HCT116 (cell line): Measurements from ENCODE around the gene TNIK. TPM values are rescaled to one million over a fixed set of nuclear protein-coding genes. Genes with fewer than 3 reads are reported as not detected.

ENCODE experiments used
- ATAC-seq: fragments of 200-7000 bp; cut with Tn5 transposase; 2 replicates; pipeline ENCODE4 v1.9.1; 2020; ENCODE audit warnings: mild to moderate bottlenecking, moderate library complexity
- BruUV-seq: library from RNA; stranded (reverse); fragments of 400-500 nt; replicated peaks from 2 replicates; lab custom pipeline; 2021; lab: Mats Ljungman, UMichigan
- CTCF ChIA-PET: fragments of 300-600 bp; sonication (Branson Sonifier 250); formaldehyde crosslinking; loops from one replicate; lab custom pipeline; 2021; ENCODE audit warnings: antibody characterized with exemption; lab: Charles Lee
- POLR2A ChIA-PET: fragments of 300-600, 350-600 bp; sonication (Branson Sonifier 250); formaldehyde crosslinking; loops from one replicate; lab custom pipeline; 2021; ENCODE audit warnings: antibody characterized with exemption; lab: Charles Lee
- RAD21 ChIA-PET, 2 experiments: fragments of 300-600 bp; sonication (Branson Sonifier 250); formaldehyde crosslinking; loops; one replicate each; lab custom pipeline; 2023; ENCODE audit warnings: low total read pairs in 2 of 2; ENCODE audit not compliant: uncharacterized antibody in 2 of 2, unreplicated experiment in 2 of 2, low non-redundant PET in 1 of 2; lab: Charles Lee
- DNase-seq: peaks from one replicate; pipeline ENCODE4 v3.0.0-alpha.2; 2010; ENCODE audit warnings: low read depth, low spot score
- H2AFZ ChIP-seq: fragments of 200-600 bp; shearing (Covaris generic), sonication (generic); 2 replicates; pipeline ENCODE4 v1.6.1; 2017; ENCODE audit warnings: low read depth, mixed run types, mixed read lengths, antibody characterized with exemption, low read length; ENCODE audit not compliant: poor library complexity, severe bottlenecking
- H3K27ac ChIP-seq: 2 replicates; pipeline ENCODE4 v1.5.1; 2012; ENCODE audit warnings: low read depth, low read length
- H3K27me3 ChIP-seq: fragments of 200-600 bp; sonication (generic); 2 replicates; pipeline ENCODE4 v1.6.1; 2016; ENCODE audit warnings: mixed run types, low read length, mixed read lengths; ENCODE audit not compliant: insufficient read depth
- H3K36me3 ChIP-seq, 2 experiments: fragments of 200-500 bp in 1 of 2; fragments of 200-600 bp in 1 of 2; sonication (Bioruptor generic) in 1 of 2; sonication (generic) in 1 of 2; 2 replicates each; pipeline versions ENCODE4 v1.5.1 to v1.6.1; 2014 to 2016; ENCODE audit warnings: low read length in 2 of 2, inconsistent platforms in 1 of 2, mixed read lengths in 1 of 2, mixed run types in 1 of 2; ENCODE audit not compliant: insufficient read depth in 2 of 2, control insufficient read depth in 1 of 2
- H3K4me1 ChIP-seq, 2 experiments: fragments of 200-600 bp in 1 of 2; sonication (generic) in 1 of 2; 2 replicates each; pipeline versions ENCODE4 v1.5.1 to v1.6.1; 2012 to 2017; ENCODE audit warnings: low read length in 2 of 2, inconsistent platforms in 1 of 2, mild to moderate bottlenecking in 1 of 2, mixed read lengths in 1 of 2, mixed run types in 1 of 2, moderate library complexity in 1 of 2; ENCODE audit not compliant: insufficient read depth in 2 of 2, control insufficient read depth in 1 of 2
- H3K4me2 ChIP-seq: fragments of 200-600 bp; sonication (generic); 2 replicates; pipeline ENCODE4 v1.6.1; 2017; ENCODE audit warnings: mixed run types, low read length, mixed read lengths
- H3K4me3 ChIP-seq, 2 experiments: fragments of 200-600 bp in 1 of 2; sonication (generic) in 1 of 2; replicated peaks in 1 of 2; 2 replicates each; pipeline ENCODE4 v1.5.1; 2011 to 2016; ENCODE audit warnings: low read length in 2 of 2, control low read depth in 1 of 2, low read depth in 1 of 2, mild to moderate bottlenecking in 1 of 2, mixed read lengths in 1 of 2, mixed run types in 1 of 2
- H3K79me2 ChIP-seq: fragments of 200-600 bp; sonication (generic); 2 replicates; pipeline ENCODE4 v1.6.1; 2017; ENCODE audit warnings: mild to moderate bottlenecking, mixed run types, low read length, moderate library complexity, mixed read lengths; ENCODE audit not compliant: insufficient read depth
- H3K9ac ChIP-seq: fragments of 200-600 bp; sonication (generic); 2 replicates; pipeline ENCODE4 v1.6.1; 2016; ENCODE audit warnings: low read length, mixed read lengths
- H3K9me2 ChIP-seq: fragments of 200-600 bp; sonication (generic), shearing (Covaris generic); 2 replicates; pipeline ENCODE4 v1.6.1; 2017; ENCODE audit warnings: mixed run types, mild to moderate bottlenecking, moderate library complexity; ENCODE audit not compliant: insufficient read depth
- H3K9me3 ChIP-seq, 2 experiments: fragments of 200-500 bp in 1 of 2; fragments of 200-600 bp in 1 of 2; sonication (Bioruptor generic) in 1 of 2; sonication (generic) in 1 of 2; 2 replicates each; pipeline ENCODE4 v1.6.1; 2014 to 2017; ENCODE audit warnings: low read length in 2 of 2, mixed read lengths in 2 of 2, inconsistent platforms in 1 of 2, low read depth in 1 of 2, mild to moderate bottlenecking in 1 of 2, mixed run types in 1 of 2, moderate library complexity in 1 of 2; ENCODE audit not compliant: control insufficient read depth in 1 of 2, insufficient read depth in 1 of 2
- H4K20me1 ChIP-seq: fragments of 200-600 bp; sonication (generic), shearing (Covaris generic); 2 replicates; pipeline ENCODE4 v1.6.1; 2017; ENCODE audit warnings: mixed run types, mild to moderate bottlenecking, moderate library complexity; ENCODE audit not compliant: insufficient read depth
- POLR2A ChIP-seq: IDR thresholded peaks from 2 replicates; pipeline ENCODE4 v1.7.0; 2011; ENCODE audit warnings: borderline replicate concordance; ENCODE audit not compliant: insufficient read depth, insufficient read length; ENCODE audit errors: extremely low read depth
- SP1 ChIP-seq: IDR thresholded peaks from 2 replicates; pipeline ENCODE4 v1.6.1; 2012; ENCODE audit warnings: low read depth
- SRF ChIP-seq: IDR thresholded peaks from 2 replicates; pipeline ENCODE4 v1.6.1; 2012; ENCODE audit warnings: low read depth
- YY1 ChIP-seq: IDR thresholded peaks from 2 replicates; pipeline ENCODE4 v1.6.1; 2011; ENCODE audit warnings: low read length, low read depth, moderate library complexity, mild to moderate bottlenecking; ENCODE audit not compliant: insufficient replicate concordance; ENCODE audit errors: extremely low read depth
- ZNF274 ChIP-seq: fragments of 200-500 bp; sonication (Bioruptor generic); IDR thresholded peaks from 2 replicates; pipeline ENCODE4 v1.6.1; 2014; ENCODE audit warnings: mild to moderate bottlenecking, low read depth, low read length, inconsistent platforms
- intact Hi-C: fragments of 100-400 bp; cut with micrococcal nuclease; formaldehyde crosslinking; loops from 2 replicates; pipeline ENCODE4 v1.10.0; 2022
- total RNA-seq: library from RNA; stranded (reverse); gene quantifications from one replicate; pipeline ENCODE4 v1.2.1, GENCODE V29; 2021; ENCODE audit not compliant: unreplicated experiment
- TF ChIP-seq, protein P1 (sequence below): IDR thresholded peaks from 2 replicates; pipeline ENCODE4 v1.6.1; 2011; ENCODE audit warnings: mild to moderate bottlenecking, low read length, moderate library complexity; ENCODE audit not compliant: insufficient replicate concordance; ENCODE audit errors: extremely low read depth
- TF ChIP-seq, protein P2 (sequence below): IDR thresholded peaks from 2 replicates; pipeline ENCODE4 v1.6.1; 2012

The TNIK gene
- total RNA-seq, 1 experiment from 2014 or later = 24.1 TPM

DNA sequence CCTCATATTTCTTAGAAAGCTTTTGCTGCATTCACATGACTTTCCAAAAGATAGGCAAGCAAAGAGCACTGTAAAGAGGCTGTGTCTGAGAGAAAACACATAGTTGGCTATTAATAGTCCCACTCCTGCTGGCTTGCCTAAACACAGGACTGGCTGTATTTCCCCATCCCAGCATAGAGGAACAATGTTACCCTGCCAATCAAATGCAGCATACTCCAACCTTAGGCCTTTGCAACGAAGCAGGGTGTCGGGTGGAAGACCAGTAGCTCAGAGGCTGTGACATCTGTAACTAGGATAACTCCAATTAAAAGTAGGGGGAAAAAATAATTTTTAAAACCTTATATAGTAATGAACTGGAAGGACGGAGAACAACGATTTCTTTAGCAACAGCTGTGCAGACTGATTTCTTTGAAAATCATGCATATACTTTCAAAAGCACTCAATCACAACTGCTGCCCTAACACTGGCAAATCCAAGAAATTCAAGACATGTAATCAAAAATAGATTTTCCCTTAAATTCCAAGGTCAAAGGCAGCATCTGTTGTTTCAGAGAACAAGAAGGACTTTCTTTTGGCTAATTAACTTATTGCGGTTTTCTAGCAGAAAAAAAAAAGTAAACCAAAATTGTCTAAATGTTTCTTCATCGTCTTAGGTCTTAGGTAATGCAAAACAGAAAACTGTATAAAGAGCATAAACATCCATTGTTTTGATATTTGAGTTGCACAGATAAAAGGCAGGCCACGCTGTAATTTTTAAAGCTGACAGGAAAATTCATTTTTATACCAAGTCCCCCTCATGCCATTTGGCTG is 139.3 kb downstream of the TNIK start:
- CTCF ChIA-PET = no interaction called here
- no peak overlapping the region for H3K9ac ChIP-seq
- no peak overlapping the region for H3K4me2 ChIP-seq
- RAD21 ChIA-PET = no interaction called here
- no peak overlapping the region for H2AFZ ChIP-seq
- H3K9me3 ChIP-seq = no peaks in the 10 kb centered on the region
- no TSS peak for BruUV-seq
- no peaks in the 10 kb centered on the region for H3K27me3 ChIP-seq
- POLR2A ChIA-PET = no interaction called here
- TF ChIP-seq SRF = no peak
- TF ChIP-seq, protein P1, sequence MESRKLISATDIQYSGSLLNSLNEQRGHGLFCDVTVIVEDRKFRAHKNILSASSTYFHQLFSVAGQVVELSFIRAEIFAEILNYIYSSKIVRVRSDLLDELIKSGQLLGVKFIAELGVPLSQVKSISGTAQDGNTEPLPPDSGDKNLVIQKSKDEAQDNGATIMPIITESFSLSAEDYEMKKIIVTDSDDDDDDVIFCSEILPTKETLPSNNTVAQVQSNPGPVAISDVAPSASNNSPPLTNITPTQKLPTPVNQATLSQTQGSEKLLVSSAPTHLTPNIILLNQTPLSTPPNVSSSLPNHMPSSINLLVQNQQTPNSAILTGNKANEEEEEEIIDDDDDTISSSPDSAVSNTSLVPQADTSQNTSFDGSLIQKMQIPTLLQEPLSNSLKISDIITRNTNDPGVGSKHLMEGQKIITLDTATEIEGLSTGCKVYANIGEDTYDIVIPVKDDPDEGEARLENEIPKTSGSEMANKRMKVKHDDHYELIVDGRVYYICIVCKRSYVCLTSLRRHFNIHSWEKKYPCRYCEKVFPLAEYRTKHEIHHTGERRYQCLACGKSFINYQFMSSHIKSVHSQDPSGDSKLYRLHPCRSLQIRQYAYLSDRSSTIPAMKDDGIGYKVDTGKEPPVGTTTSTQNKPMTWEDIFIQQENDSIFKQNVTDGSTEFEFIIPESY = no peak
- no peaks in the 10 kb centered on the region for H3K9me2 ChIP-seq
- no peak for DNase-seq
- no peaks in the 10 kb centered on the region for H4K20me1 ChIP-seq
- H3K4me3 ChIP-seq = no peak overlapping the region
- H3K27ac ChIP-seq = no peak overlapping the region
- no peak for ATAC-seq
- no peaks in the 10 kb centered on the region for H3K79me2 ChIP-seq
- no peaks in the 10 kb centered on the region for H3K36me3 ChIP-seq
- intact Hi-C loops = no loop called here
- 0 out of 4 replicates have a peak, but pooled peaks cover 0 to 3% of the 10 kb centered on the region in 2 experiments for H3K4me1 ChIP-seq

DNA sequence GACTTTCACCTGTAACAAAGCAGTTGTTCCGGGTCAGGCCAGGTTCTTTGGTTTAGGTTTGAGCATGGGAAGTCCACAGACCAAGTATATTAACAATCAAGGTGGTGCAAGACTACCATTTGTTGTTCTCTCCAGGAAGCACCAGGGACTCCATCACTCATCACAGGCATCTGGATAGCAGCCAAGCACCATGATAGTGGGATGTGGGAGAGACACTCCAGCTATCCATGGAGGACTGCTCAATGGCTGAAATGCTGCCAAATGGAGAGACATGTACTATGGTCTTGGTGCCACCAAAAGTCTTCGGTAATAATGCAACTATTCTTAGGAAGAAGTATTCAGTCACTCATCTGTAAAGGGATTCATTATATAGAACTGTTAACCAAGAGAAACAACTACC is 143.0 kb downstream of the TNIK start:
- Histone ChIP-seq H3K27ac (no peak overlapping the region), H3K9me2 (no peaks in the 10 kb centered on the region), H3K4me2 (no peak overlapping the region)
- no peak for TF ChIP-seq ZNF274
- TF ChIP-seq YY1 = no peak
- TF ChIP-seq, protein P2, sequence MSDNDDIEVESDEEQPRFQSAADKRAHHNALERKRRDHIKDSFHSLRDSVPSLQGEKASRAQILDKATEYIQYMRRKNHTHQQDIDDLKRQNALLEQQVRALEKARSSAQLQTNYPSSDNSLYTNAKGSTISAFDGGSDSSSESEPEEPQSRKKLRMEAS = no peak
- TF ChIP-seq POLR2A = no peak
- no peak for TF ChIP-seq SP1
- TF ChIP-seq, all 23 proteins: peak for 0
- H3K4me3 ChIP-seq = no peak overlapping the region
- no peak overlapping the region for H2AFZ ChIP-seq
- no peaks in the 10 kb centered on the region for H3K9me3 ChIP-seq
- H3K27me3 ChIP-seq = no peaks in the 10 kb centered on the region
- H3K36me3 ChIP-seq = no peaks in the 10 kb centered on the region
- H3K9ac ChIP-seq = no peak overlapping the region
- ChIA-PET CTCF (no interaction called here), POLR2A (no interaction called here), RAD21 (no interaction called here)
- no TSS peak for BruUV-seq
- 0 out of 4 replicates have a peak, but pooled peaks cover 0 to 3% of the 10 kb centered on the region in 2 experiments for H3K4me1 ChIP-seq
- H3K79me2 ChIP-seq = no peaks in the 10 kb centered on the region
- no peaks in the 10 kb centered on the region for H4K20me1 ChIP-seq
- ATAC-seq (no peak), DNase-seq (no peak)
- intact Hi-C loops = no loop called here
